HG03108 (cell line): ENCODE data around the gene MYCBPAP.

Experiments
- ATAC-seq: cut with Tn5 transposase; IDR thresholded peaks from one replicate; pipeline ENCODE4 v1.9.1; 2021; ENCODE audit warnings: moderate library complexity; ENCODE audit not compliant: unreplicated experiment

The MYCBPAP gene

DNA sequence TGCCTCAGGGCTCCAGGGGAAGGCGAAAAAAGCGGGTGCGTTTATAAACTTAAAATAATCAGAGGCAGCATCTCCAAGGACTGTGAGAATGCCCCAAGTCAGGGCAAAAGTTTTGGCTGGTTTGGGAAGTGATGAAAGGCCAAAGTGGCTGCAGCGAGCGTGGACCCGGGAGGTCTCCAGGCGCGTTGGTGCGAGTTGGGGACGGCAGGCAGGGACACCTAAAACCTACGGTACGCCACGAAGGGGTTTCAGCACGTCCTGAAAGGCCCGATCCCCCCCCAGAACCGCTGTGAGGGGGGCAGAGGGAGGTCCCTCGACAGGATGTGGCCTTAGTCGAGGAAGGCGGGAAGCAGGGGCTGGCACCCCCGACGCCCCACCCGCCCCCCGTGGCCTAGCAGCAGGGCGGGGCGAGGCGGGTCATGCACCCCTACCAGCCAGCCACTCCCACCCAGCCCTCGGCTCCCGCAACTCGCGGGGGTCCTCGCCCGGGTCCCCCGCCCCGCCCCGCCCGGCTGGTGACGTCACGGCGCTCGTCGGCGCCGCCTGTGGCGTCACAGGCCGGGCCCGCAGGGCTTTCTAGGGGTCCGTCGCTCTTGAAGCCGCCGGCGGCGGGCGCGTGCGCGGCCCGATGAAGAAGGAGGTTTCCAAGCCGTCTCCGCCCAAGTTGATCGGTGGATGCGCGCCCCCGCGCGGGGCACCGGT is at the start of gene MYCBPAP:
Gene MYCBPAP, plus strand, starts transcription at position 569 of the 702 bp plus-strand sequence. CDS start 236 bp downstream, outside the sequence.
- no peak for ATAC-seq

DNA sequence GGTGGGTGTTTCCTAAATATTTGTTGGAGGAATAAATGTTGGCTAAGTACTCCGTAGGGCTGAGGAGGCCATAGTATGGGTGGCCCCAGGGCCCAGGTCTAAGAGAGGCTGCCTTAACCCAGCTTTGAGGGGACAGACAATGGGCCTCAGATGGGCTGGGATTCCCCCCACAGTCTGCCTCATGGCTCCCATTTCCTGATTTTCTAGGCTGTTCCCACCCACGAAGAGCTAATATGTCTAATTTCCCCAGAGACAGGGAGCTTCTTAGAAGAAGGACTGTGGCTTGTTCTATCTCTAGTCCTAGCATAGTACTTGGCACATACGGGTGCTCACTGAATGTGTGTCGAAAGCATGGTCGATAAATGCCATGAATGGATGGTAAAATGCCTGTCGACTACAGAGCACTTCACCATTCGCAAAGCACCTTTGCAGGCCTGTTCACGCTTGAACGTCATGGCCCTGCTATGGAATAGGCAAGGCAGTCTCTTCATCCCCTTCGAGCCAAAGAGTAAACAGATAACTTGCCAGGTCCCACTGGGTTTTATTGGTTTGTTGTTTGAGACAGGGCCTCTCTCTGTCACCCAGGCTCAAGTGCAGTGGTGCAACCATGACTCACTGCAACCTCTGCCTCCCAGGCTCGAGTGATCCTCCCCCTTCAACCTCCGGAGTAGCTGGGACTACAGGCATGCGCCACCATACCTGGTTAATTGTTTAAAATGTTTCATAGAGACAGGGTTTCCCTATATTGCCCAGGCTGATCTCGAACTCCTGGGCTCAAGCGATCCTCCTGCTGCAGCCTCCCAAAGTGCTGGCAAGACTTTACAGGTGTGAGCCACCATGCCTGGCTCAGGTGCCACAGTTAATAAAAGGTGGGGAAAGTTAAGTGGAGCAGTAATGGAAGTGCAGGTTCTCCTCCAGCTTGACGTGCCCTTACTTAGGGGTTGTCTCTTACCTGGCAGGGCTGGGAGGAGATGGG is 49.2 kb upstream of the MYCBPAP start:
- ATAC-seq: no peak

DNA sequence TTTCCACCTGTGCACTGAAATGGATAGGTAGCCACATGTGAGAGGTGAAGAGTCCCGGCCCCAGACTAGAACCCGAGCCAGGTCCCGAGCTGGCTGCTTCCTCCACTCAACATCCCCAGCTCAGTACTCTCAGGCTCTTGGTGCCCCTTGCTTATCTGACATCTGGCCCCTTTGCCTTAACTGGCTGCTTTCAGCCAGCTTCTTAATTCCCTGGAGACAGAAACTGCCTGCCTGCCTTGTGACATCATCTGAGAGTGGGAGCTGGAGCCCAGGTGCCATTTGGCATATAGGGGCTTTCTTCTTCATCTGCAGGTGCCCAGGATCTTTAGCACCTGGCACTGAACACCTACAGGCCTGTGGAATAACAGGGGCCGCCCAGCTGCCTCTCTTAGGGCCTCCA is 48.5 kb upstream of the MYCBPAP start:
- ATAC-seq: no peak

DNA sequence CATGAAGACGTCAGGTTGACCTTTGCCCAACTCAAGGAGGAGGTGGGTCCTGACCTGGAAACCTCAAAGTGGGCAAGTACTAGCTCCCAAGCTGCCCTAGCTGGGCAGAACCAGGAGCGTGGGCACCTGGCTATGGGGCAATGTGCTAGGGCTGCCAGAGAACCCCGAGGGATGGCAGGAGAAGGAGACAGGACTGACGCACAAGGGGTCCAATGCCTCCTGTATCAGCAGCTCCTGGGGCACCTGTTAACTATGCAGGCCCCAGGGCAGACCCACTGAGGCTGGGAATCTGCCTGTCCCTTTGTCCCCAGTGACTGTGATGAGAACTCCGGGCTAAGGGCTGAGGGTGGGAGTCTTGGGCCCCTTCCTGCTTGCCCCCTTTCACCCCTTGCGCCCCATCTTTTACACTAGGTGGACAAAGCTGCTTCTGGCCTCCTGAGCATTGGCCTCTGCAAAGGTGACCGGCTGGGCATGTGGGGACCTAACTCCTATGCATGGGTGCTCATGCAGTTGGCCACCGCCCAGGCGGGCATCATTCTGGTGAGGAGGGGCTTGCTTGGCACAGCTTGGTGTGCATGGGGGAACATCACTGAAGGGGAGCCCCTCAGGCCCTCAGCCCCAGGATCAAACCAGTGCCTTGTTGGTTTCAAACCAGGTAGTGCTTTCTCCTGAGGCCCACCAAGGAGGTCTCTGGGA is 47.3 kb upstream of the MYCBPAP start:
- ATAC-seq: no peak

DNA sequence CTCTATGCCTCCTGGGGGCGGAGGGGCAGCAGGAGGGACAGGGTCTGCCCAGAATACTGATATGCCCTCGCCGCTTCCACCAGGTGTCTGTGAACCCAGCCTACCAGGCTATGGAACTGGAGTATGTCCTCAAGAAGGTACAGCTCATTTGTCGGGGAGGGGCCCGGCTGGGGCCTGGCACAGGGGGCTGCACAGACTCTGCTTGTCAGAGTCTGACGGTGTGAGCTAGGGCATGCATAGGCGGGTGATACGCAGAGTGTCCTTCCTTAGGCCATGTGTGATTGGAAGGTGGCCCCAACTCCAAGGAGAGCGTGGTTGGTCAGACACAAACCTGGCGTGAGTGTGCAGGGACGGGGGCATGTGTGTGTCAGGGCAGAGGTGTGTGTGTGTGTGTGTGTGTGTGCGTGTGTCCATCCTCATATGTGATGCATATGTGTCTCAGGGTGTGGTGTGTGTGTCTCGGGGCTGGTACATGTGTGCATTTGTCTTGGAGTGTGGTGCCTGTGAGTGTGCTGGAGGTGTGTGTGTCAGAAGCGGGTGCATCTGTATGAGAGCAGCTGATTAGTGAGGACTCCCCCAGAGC is 46.6 kb upstream of the MYCBPAP start:
- ATAC-seq: no peak

- ATAC-seq: no peak
Observed at GRCh38 chr17:50462446-50462845, 45.8 kb upstream of the MYCBPAP start.

DNA sequence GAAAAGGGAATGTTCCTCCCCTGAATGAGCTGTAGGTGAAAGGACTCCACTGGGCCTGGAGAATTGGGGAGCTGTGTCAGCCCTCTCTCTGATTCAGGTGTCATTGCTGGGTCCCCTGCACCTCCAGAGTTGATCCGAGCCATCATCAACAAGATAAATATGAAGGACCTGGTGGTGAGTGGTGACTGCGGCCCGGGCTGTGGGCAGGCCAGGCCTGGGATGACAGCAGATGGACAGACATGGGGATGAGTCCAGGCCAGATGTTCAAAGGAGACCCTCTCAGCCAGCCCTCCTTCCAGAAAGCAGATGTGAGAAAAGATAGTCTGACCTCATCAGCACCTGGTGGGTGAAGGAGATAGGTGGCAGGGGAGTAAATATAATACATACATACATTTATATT is 44.1 kb upstream of the MYCBPAP start:
- ATAC-seq: no peak

DNA sequence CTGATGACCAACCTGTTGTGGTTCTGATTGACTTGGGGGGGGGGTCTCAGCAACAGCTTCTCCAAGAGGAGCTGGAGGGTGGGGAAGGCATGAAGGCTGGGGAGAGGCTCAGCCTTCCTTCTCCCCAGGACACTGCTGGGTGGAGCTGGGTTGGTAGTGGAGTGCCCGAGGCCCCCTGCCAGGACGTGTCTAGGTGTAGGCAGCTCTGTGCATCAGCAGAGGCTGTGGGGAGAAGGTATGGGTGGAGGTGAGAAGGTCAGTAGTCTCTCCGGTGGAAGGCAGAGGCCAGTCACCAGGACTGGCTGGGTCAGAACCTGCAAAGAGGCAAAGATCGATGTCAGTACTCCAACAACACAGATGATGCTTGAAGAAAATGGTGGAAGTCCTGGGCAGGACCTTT is 43.5 kb upstream of the MYCBPAP start:
- ATAC-seq: no peak

DNA sequence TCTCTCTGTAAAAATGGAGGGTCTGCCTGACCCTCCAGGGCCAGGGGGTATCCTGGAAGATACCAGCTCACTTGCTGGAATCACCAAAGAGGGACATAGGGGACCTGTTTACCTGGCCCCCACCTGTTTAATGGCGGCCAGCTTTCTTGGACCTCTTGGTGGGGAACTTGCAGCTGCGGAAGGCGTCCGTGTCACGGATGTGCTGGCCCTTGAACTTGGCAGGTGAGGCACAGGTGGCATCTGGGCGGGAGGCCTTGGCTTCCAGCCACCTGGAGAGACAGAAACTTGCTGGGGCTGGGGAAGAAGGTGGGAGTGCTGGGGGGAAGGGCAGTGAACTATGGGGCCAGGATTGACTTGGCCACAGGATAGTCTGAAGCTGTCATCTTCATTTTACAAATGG is 43.1 kb upstream of the MYCBPAP start:
- ATAC-seq: no peak

GRCh38 chr17:50465635-50466034 is 42.6 kb upstream of the MYCBPAP start:
- no peak for ATAC-seq

GRCh38 chr17:50466371-50467113 is 41.7 kb upstream of the MYCBPAP start:
- ATAC-seq: no peak

DNA sequence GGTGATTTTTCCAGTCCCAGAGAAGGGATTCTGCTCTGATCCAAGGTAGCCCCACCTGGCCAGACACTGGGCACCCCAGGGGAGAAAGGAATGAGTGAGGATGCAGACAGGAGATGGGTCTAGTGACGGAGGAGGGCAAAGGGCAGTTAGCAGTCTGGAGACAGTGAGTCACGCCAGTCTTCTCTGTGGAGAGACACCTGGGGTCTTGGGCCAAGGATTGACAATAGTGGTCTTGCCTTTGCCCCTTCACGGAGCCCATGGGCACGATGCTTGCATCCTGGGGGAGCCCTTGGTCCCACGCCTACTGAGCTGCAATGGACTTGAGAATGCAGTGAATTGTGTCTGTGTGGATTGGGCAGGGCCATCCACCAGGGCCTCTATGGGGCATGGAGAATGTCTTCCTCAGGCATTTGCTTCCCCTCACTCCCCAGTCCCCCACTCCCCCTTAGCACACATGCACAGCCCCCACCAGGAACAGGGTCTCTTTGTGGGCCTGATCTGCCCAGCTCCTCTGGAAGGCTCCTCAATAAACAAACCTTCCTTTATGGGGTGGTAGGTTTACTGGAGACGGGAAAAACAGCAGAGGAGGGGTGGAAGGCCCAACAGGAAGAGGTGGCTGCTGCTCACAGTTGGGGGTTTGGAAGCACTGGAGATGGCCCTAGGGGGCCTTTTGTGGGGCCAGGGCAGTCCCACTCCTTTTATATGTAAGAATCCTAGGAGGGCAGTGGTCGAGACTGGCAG is 41.0 kb upstream of the MYCBPAP start:
- no peak for ATAC-seq

GRCh38 chr17:50467855-50468303 is 40.4 kb upstream of the MYCBPAP start:
- ATAC-seq: no peak

DNA sequence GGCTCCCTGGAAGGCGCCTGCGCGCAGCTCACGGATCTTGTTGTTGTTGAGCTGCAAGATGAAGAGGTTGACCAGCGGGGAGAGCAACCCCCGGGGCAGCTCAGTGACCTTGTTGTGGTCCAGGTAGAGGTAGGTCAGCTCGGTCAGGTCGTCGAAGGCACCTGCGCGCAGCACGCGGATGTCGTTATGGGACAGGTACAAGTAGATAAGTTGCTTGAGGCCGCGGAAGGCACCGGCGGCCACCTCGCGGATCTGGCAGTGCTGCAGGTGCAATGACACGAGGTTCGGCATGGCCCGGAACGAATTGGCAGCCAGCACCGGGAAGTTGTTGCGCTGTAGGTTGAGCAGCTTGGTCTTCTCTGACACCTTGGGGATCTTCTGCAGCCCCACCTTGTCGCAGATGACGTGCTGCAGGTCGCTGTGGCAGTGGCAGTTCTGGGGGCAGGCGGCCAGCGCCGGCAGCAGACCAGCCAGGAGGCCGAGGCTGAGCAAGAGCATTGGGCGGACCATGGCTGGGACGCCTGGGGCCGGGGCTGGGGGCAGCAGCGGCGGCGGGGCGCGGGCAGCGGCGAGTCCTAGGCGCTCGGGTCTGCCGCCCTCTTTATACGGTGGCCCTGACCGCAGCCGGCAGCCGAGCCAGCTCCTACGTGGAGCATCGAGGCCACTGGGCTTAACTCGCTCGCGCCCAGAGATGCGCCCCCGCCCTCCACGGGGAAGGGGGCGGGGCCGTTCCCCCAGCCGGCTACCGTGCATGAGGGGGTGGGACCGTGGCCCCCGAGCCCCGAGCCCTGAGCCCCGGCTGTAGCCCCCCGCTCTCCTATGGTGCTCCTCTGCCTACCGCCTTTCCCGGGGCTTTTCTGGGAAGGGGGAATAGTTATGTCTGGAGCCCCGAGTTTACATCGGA is 39.7 kb upstream of the MYCBPAP start, which contains the start of gene CHAD:
Gene CHAD, minus strand, starts transcription at position 577 of the 904 bp plus-strand sequence. Its CDS starts 67 bp downstream, at position 510.
- no peak for ATAC-seq

- no peak for ATAC-seq
Observed at GRCh38 chr17:50469208-50469605, 39.0 kb upstream of the MYCBPAP start.

GRCh38 chr17:50469671-50470305 is 38.5 kb upstream of the MYCBPAP start:
- ATAC-seq: no peak

- no peak for ATAC-seq
Observed at GRCh38 chr17:50470426-50470825, 37.8 kb upstream of the MYCBPAP start.
